Activated T-cell treated with anti-CD3 and anti-CD28 coated beads for 48 hours (primary cell): Measurements from ENCODE around the gene KIF3C.
"Not testable (repeated sequence)": the region's sequence is repeated elsewhere in the genome, so short reads cannot be mapped to it uniquely, and the experiment has no call there.

Experiments used
- DNase-seq: peaks from one replicate; pipeline ENCODE4 v3.0.0-alpha.2; 2020; ENCODE audit warnings: low read depth

Gene KIF3C

GRCh38 chr2:25982273-25982967 lies at the start of gene KIF3C:
Gene KIF3C, minus strand, starts transcription at chr2:25982497. Its CDS starts 580 bp downstream, at chr2:25981917.
- peak; percentile 67 for DNase-seq

- not testable (repeated sequence) for DNase-seq
These were observed 45.8 kb upstream of the KIF3C start for GRCh38 chr2:26028083-26028482.

- DNase-seq: no peak
These were observed 43.2 kb upstream of the KIF3C start for GRCh38 chr2:26025509-26025908.

- DNase-seq: no peak
These were observed 42.0 kb upstream of the KIF3C start for GRCh38 chr2:26024260-26024659.

- DNase-seq: no peak
These were observed 37.9 kb upstream of the KIF3C start for GRCh38 chr2:26020231-26020640.

GRCh38 chr2:26018184-26019055 lies 36.1 kb upstream of the KIF3C start:
- DNase-seq: peak; percentile 38

GRCh38 chr2:26017464-26018183 lies 35.3 kb upstream of the KIF3C start:
- no peak for DNase-seq

GRCh38 chr2:26016706-26017045 lies 34.4 kb upstream of the KIF3C start:
- not testable (repeated sequence) for DNase-seq

- DNase-seq: no peak
These were observed 33.9 kb upstream of the KIF3C start for GRCh38 chr2:26016012-26016705.

GRCh38 chr2:26013668-26014067 lies 31.4 kb upstream of the KIF3C start:
- no peak for DNase-seq

- no peak for DNase-seq
These were observed 29.9 kb upstream of the KIF3C start for GRCh38 chr2:26011990-26012856.

GRCh38 chr2:26011609-26011989 lies 29.3 kb upstream of the KIF3C start:
- DNase-seq: no peak

- DNase-seq: no peak
These were observed 28.6 kb upstream of the KIF3C start for GRCh38 chr2:26010943-26011342.

GRCh38 chr2:26009567-26009963 lies 27.3 kb upstream of the KIF3C start:
- DNase-seq: no peak

- DNase-seq: no peak
These were observed 26.7 kb upstream of the KIF3C start for GRCh38 chr2:26008851-26009566.

- DNase-seq: no peak
These were observed 25.8 kb upstream of the KIF3C start for GRCh38 chr2:26008095-26008494.

- no peak for DNase-seq
These were observed 20.5 kb upstream of the KIF3C start for GRCh38 chr2:26002632-26003310.

- no peak for DNase-seq
These were observed 19.6 kb upstream of the KIF3C start for GRCh38 chr2:26001743-26002351.

GRCh38 chr2:26000561-26001082 lies 18.3 kb upstream of the KIF3C start:
- DNase-seq: no peak
